ENCODE results near the gene OR6A2. TPM values are rescaled to one million over a fixed set of nuclear protein-coding genes. Genes with fewer than 3 reads are reported as not detected.
A peak's percentile ranks its signal among the peaks of the same experiment; 100 is the strongest.

OR6A2 gene
- total and polyA plus RNA-seq, 2 experiments from 2014 or later, result 0.20 TPM; not detected in 1

GRCh38 chr11:6746086-6746618, 53.3 kb downstream of the OR6A2 start:
- no peaks in the 10 kb centered on the region for H3K4me1 ChIP-seq (ENCODE audit: insufficient read depth)
- H3K27me3 ChIP-seq, result no peaks in the 10 kb centered on the region
- H4K20me1 ChIP-seq (ENCODE audit: insufficient read depth, poor library complexity, severe bottlenecking), result no peaks in the 10 kb centered on the region
- H3K4me3 ChIP-seq, result no peak overlapping the region
- no peaks in the 10 kb centered on the region for H3K36me3 ChIP-seq (replicated peaks; ENCODE audit: insufficient read depth, low read depth)
- peak overlapping the region; percentile 29 for H2AFZ ChIP-seq
- no peak overlapping the region for H3K27ac ChIP-seq
- peak overlapping the region; percentile 39 for H3K4me2 ChIP-seq
- H3K9me3 ChIP-seq (ENCODE audit: low read depth), result no peaks in the 10 kb centered on the region
- WGBS (ENCODE audit: low lambda C conversion rate, missing lambda C conversion rate), result 71% methylated on average over 5 of the region's 5 CpGs
- DNase-seq (ENCODE audit: low spot score), result no peak
- H3K9me2 ChIP-seq (replicated peaks; ENCODE audit: insufficient read depth), result no peaks in the 10 kb centered on the region
- no peak for TF ChIP-seq EZH2 (IDR thresholded peaks at IDR 0.05; ENCODE audit: borderline replicate concordance)
- H3K79me2 ChIP-seq, result no peaks in the 10 kb centered on the region

DNA sequence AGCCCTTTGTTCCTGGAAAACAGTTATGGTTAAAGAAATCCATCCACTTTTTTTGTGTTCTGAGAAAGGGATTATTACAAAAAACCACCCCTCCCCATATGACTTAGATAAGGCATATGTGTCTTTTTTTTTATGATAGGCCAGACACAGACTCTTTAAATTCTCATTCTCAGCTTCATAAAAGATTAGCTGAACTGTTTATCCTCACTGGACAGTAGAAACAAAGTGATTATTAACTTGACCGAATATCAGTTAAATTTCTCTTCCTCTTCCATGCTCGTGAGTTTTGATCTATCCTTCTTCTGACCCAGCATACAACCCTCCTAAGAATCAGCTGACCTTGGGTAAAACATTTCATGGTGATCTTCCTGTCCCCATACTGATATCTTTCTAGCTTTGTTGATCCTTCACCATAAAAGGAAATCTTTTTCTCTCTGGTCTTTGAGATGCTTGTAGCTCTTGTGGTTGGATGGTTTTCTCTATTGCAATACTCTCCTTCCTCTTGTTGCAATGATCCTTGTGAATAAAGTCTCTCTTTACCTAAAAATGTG, 53.9 kb downstream of the OR6A2 start:
- Histone ChIP-seq H3K27ac (no peak overlapping the region), H4K20me1 (ENCODE audit: insufficient read depth, poor library complexity, severe bottlenecking) (no peaks in the 10 kb centered on the region), H2AFZ (no peak overlapping the region), H3K27me3 (no peaks in the 10 kb centered on the region), H3K9me2 (replicated peaks; ENCODE audit: insufficient read depth) (no peaks in the 10 kb centered on the region), H3K79me2 (no peaks in the 10 kb centered on the region), H3K4me3 (no peak overlapping the region), H3K4me2 (peak overlapping the region; percentile 39), H3K9me3 (ENCODE audit: low read depth) (no peaks in the 10 kb centered on the region), H3K36me3 (replicated peaks; ENCODE audit: insufficient read depth, low read depth) (no peaks in the 10 kb centered on the region), H3K4me1 (ENCODE audit: insufficient read depth) (no peaks in the 10 kb centered on the region)
- TF ChIP-seq EZH2 (IDR thresholded peaks at IDR 0.05; ENCODE audit: borderline replicate concordance), result no peak
- no peak for TF ChIP-seq EZH2phosphoT487 (IDR thresholded peaks at IDR 0.05; ENCODE audit: low read depth, severe bottlenecking, unreplicated experiment)
- no peak for TF ChIP-seq CTCF (IDR thresholded peaks at IDR 0.05; ENCODE audit: poor library complexity)
- DNase-seq (ENCODE audit: low spot score), result no peak
- WGBS (ENCODE audit: low lambda C conversion rate, missing lambda C conversion rate), result 89% methylated on average over 2 of the region's 2 CpGs

GRCh38 chr11:6745018-6745417, 54.5 kb downstream of the OR6A2 start:
- H3K36me3 ChIP-seq (replicated peaks; ENCODE audit: insufficient read depth, low read depth), result no peaks in the 10 kb centered on the region
- H3K4me3 ChIP-seq, result no peak overlapping the region
- H3K27ac ChIP-seq, result no peak overlapping the region
- WGBS (ENCODE audit: low lambda C conversion rate, missing lambda C conversion rate), result 75% methylated on average over 4 of the region's 4 CpGs
- no peak overlapping the region for H2AFZ ChIP-seq
- H3K9me3 ChIP-seq (ENCODE audit: low read depth), result no peaks in the 10 kb centered on the region
- no peaks in the 10 kb centered on the region for H3K4me1 ChIP-seq (ENCODE audit: insufficient read depth)
- no peaks in the 10 kb centered on the region for H3K27me3 ChIP-seq
- DNase-seq (ENCODE audit: low spot score), result no peak
- TF ChIP-seq EZH2 (IDR thresholded peaks at IDR 0.05; ENCODE audit: borderline replicate concordance) (no peak), EZH2phosphoT487 (IDR thresholded peaks at IDR 0.05; ENCODE audit: low read depth, severe bottlenecking, unreplicated experiment) (no peak), CTCF (IDR thresholded peaks at IDR 0.05; ENCODE audit: poor library complexity) (no peak)
- H4K20me1 ChIP-seq (ENCODE audit: insufficient read depth, poor library complexity, severe bottlenecking), result no peaks in the 10 kb centered on the region
- H3K4me2 ChIP-seq, result no peak overlapping the region
- H3K9me2 ChIP-seq (replicated peaks; ENCODE audit: insufficient read depth), result no peaks in the 10 kb centered on the region
- H3K79me2 ChIP-seq, result no peaks in the 10 kb centered on the region

DNA sequence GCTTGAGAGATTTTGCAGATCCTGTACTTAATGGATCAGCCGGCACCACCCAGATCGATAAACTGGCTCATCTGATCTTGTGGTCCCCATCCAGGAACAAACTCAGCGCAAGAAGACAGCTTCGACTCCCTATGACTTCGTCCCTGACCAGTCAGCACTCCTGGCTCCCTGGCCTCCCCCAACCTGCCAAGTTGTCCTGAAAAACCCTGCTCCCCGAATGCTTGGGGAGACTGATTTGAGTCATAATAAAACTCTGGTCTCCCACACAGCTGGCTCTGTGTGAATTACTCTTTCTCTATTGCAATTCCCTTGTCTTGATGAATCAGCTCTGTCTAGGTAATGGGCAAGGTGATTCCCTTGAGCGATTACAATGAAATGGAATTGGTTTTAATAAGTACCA, 57.2 kb downstream of the OR6A2 start:
- no peak overlapping the region for H3K4me3 ChIP-seq
- no peak overlapping the region for H3K4me2 ChIP-seq
- WGBS (ENCODE audit: low lambda C conversion rate, missing lambda C conversion rate), result 81% methylated on average over 7 of the region's 7 CpGs
- H4K20me1 ChIP-seq (ENCODE audit: insufficient read depth, poor library complexity, severe bottlenecking), result no peaks in the 10 kb centered on the region
- no peaks in the 10 kb centered on the region for H3K36me3 ChIP-seq (replicated peaks; ENCODE audit: insufficient read depth, low read depth)
- H3K9me2 ChIP-seq (replicated peaks; ENCODE audit: insufficient read depth), result no peaks in the 10 kb centered on the region
- no peaks in the 10 kb centered on the region for H3K9me3 ChIP-seq (ENCODE audit: low read depth)
- no peak overlapping the region for H2AFZ ChIP-seq
- H3K4me1 ChIP-seq (ENCODE audit: insufficient read depth), result no peaks in the 10 kb centered on the region
- TF ChIP-seq EZH2phosphoT487 (IDR thresholded peaks at IDR 0.05; ENCODE audit: low read depth, severe bottlenecking, unreplicated experiment) (no peak), CTCF (IDR thresholded peaks at IDR 0.05; ENCODE audit: poor library complexity) (no peak), EZH2 (IDR thresholded peaks at IDR 0.05; ENCODE audit: borderline replicate concordance) (no peak)
- no peaks in the 10 kb centered on the region for H3K27me3 ChIP-seq
- no peaks in the 10 kb centered on the region for H3K79me2 ChIP-seq
- no peak overlapping the region for H3K27ac ChIP-seq
- no peak for DNase-seq (ENCODE audit: low spot score)

Other genes with a start within 250 kb of the OR6A2 start
- gene RRP8, start 196.1 kb downstream of the OR6A2 start, total RNA-seq, result 15.3 and 18.0 TPM in 2 replicates
- gene RRP8, start 196.1 kb downstream of the OR6A2 start, polyA plus RNA-seq, result 26.1 and 27.8 TPM in 2 replicates
- 110 and 114 TPM in 2 replicates for gene ILK, start 195.9 kb downstream of the OR6A2 start, total RNA-seq
- 126 and 135 TPM in 2 replicates for gene ILK, start 195.9 kb downstream of the OR6A2 start, polyA plus RNA-seq
- 29.5 and 33.3 TPM in 2 replicates for gene TAF10, start 187.5 kb downstream of the OR6A2 start, total RNA-seq
- gene TAF10, start 187.5 kb downstream of the OR6A2 start, polyA plus RNA-seq, result 248 and 295 TPM in 2 replicates
- 68.4 and 105 TPM in 2 replicates for gene TPP1, start 180.3 kb downstream of the OR6A2 start, total RNA-seq
- 170 and 185 TPM in 2 replicates for gene TPP1, start 180.3 kb downstream of the OR6A2 start, polyA plus RNA-seq
- gene DCHS1, start 143.9 kb downstream of the OR6A2 start, total RNA-seq, result 8.5 and 15.2 TPM in 2 replicates
- 6.3 and 8.0 TPM in 2 replicates for gene DCHS1, start 143.9 kb downstream of the OR6A2 start, polyA plus RNA-seq
- 34.5 and 71.9 TPM in 2 replicates for gene MRPL17, start 116.3 kb downstream of the OR6A2 start, total RNA-seq
- 62.7 and 71.9 TPM in 2 replicates for gene MRPL17, start 116.3 kb downstream of the OR6A2 start, polyA plus RNA-seq
- gene OR2AG2, start 27.7 kb downstream of the OR6A2 start, total RNA-seq, result 0.12 and 0.27 TPM in 2 replicates
- gene OR2AG2, start 27.7 kb downstream of the OR6A2 start, polyA plus RNA-seq, result not detected in 2 replicates
- 0.83 TPM in 1 of 2 replicates, not detected in the other for gene OR2AG1, start 16.7 kb downstream of the OR6A2 start, total RNA-seq
- gene OR2AG1, start 16.7 kb downstream of the OR6A2 start, polyA plus RNA-seq, result not detected in 2 replicates
- not detected in 2 replicates for gene OR10A5, start 46.0 kb upstream of the OR6A2 start, total RNA-seq
- gene OR10A5, start 46.0 kb upstream of the OR6A2 start, polyA plus RNA-seq, result not detected in 2 replicates
- not detected in 2 replicates for gene OR10A2, start 63.4 kb upstream of the OR6A2 start, total RNA-seq
- 0.04 and 0.12 TPM in 2 replicates for gene OR10A2, start 63.4 kb upstream of the OR6A2 start, polyA plus RNA-seq
- gene OR10A4, start 76.9 kb upstream of the OR6A2 start, total RNA-seq, result not detected in 2 replicates
- not detected in 2 replicates for gene OR10A4, start 76.9 kb upstream of the OR6A2 start, polyA plus RNA-seq
- 0.24 and 0.30 TPM in 2 replicates for gene OR2D2, start 92.8 kb upstream of the OR6A2 start, total RNA-seq
- not detected in 2 replicates for gene OR2D2, start 92.8 kb upstream of the OR6A2 start, polyA plus RNA-seq
- not detected in 2 replicates for gene OR2D3, start 121.3 kb upstream of the OR6A2 start, total RNA-seq
- gene OR2D3, start 121.3 kb upstream of the OR6A2 start, polyA plus RNA-seq, result 0.15 TPM in 1 of 2 replicates, not detected in the other
- 3.3 and 3.6 TPM in 2 replicates for gene ZNF215, start 126.7 kb upstream of the OR6A2 start, total RNA-seq
- gene ZNF215, start 126.7 kb upstream of the OR6A2 start, polyA plus RNA-seq, result 1.2 and 2.0 TPM in 2 replicates
- 3.3 and 5.0 TPM in 2 replicates for gene ZNF214, start 220.7 kb upstream of the OR6A2 start, total RNA-seq
- 1.4 and 3.4 TPM in 2 replicates for gene ZNF214, start 220.7 kb upstream of the OR6A2 start, polyA plus RNA-seq
- gene NLRP14, start 220.8 kb upstream of the OR6A2 start, total RNA-seq, result 0.24 and 0.40 TPM in 2 replicates
- gene NLRP14, start 220.8 kb upstream of the OR6A2 start, polyA plus RNA-seq, result not detected in 2 replicates